ENCODE data around the gene MTA1.

MTA1 gene

GRCh38 chr14:105473033-105473676 lies 53.5 kb downstream of the MTA1 start:
- H3K9ac ChIP-seq (ENCODE audit: low read length), result no peak overlapping the region
- H3K79me2 ChIP-seq (ENCODE audit: low read length), result no peaks in the 10 kb centered on the region
- H4K20me1 ChIP-seq (ENCODE audit: insufficient read depth, low read length), result no peaks in the 10 kb centered on the region
- no peaks in the 10 kb centered on the region for H3K36me3 ChIP-seq (replicated peaks; ENCODE audit: insufficient read depth, low read length)
- no peak for TF ChIP-seq EZH2phosphoT487 (IDR thresholded peaks at IDR 0.05; ENCODE audit: low read length)
- TF ChIP-seq EZH2 (optimal IDR thresholded peaks at IDR 0.05; ENCODE audit: low read depth, low read length), result no peak
- TF ChIP-seq CTCF (IDR thresholded peaks at IDR 0.05; ENCODE audit: low read length), result no peak
- no peak overlapping the region for H3K4me3 ChIP-seq (ENCODE audit: low read length)
- H3K27ac ChIP-seq (ENCODE audit: low read length), result no peak overlapping the region
- H3K9me2 ChIP-seq (replicated peaks; ENCODE audit: insufficient read depth, low read length), result no peaks in the 10 kb centered on the region
- H3K9me3 ChIP-seq (replicated peaks; ENCODE audit: insufficient read depth, low read length), result no peaks in the 10 kb centered on the region
- peaks cover 29% of the 10 kb centered on the region for H3K27me3 ChIP-seq (replicated peaks; ENCODE audit: insufficient read depth, low read length)
- H2AFZ ChIP-seq (ENCODE audit: low read length), result no peak overlapping the region
- H3F3A ChIP-seq (ENCODE audit: insufficient read depth, low read length), result no peaks in the 10 kb centered on the region
- no peaks in the 10 kb centered on the region for H3K4me1 ChIP-seq (ENCODE audit: low read length)
- peak overlapping the region; percentile 63; the same call in 1 of the 2 replicates for H3K4me2 ChIP-seq (ENCODE audit: low read depth, low read length)
- no peak for DNase-seq

- H3K9me2 ChIP-seq (replicated peaks; ENCODE audit: insufficient read depth, low read length), result no peaks in the 10 kb centered on the region
- no peaks in the 10 kb centered on the region for H3K36me3 ChIP-seq (replicated peaks; ENCODE audit: insufficient read depth, low read length)
- no peak overlapping the region for H3K9ac ChIP-seq (ENCODE audit: low read length)
- DNase-seq, result no peak
- H3K79me2 ChIP-seq (ENCODE audit: low read length), result no peaks in the 10 kb centered on the region
- no peaks in the 10 kb centered on the region for H3K9me3 ChIP-seq (replicated peaks; ENCODE audit: insufficient read depth, low read length)
- H3F3A ChIP-seq (ENCODE audit: insufficient read depth, low read length), result no peaks in the 10 kb centered on the region
- TF ChIP-seq CTCF (IDR thresholded peaks at IDR 0.05; ENCODE audit: low read length) (no peak), EZH2 (optimal IDR thresholded peaks at IDR 0.05; ENCODE audit: low read depth, low read length) (no peak), EZH2phosphoT487 (IDR thresholded peaks at IDR 0.05; ENCODE audit: low read length) (no peak)
- H3K27ac ChIP-seq (ENCODE audit: low read length), result no peak overlapping the region
- peak overlapping the region; percentile 63; the same call in 1 of the 2 replicates for H3K4me2 ChIP-seq (ENCODE audit: low read depth, low read length)
- H3K4me3 ChIP-seq (ENCODE audit: low read length), result peak overlapping the region; percentile 27; the same call in 1 of the 2 replicates
- peaks cover 34% of the 10 kb centered on the region for H3K27me3 ChIP-seq (replicated peaks; ENCODE audit: insufficient read depth, low read length)
- no peaks in the 10 kb centered on the region for H4K20me1 ChIP-seq (ENCODE audit: insufficient read depth, low read length)
- no peak overlapping the region for H2AFZ ChIP-seq (ENCODE audit: low read length)
- no peaks in the 10 kb centered on the region for H3K4me1 ChIP-seq (ENCODE audit: low read length)
Measured at GRCh38 chr14:105473677-105474482, 54.3 kb downstream of the MTA1 start.

- Histone ChIP-seq H3K9me2 (replicated peaks; ENCODE audit: insufficient read depth, low read length) (no peaks in the 10 kb centered on the region), H3K27me3 (replicated peaks; ENCODE audit: insufficient read depth, low read length) (peaks cover 39% of the 10 kb centered on the region), H3K36me3 (replicated peaks; ENCODE audit: insufficient read depth, low read length) (no peaks in the 10 kb centered on the region), H3K4me2 (ENCODE audit: low read depth, low read length) (peak within 1 kb of the TSS; percentile 63; the same call in 1 of the 2 replicates), H3K79me2 (ENCODE audit: low read length) (no peaks in the 10 kb centered on the region), H2AFZ (ENCODE audit: low read length) (no peak within 1 kb of the TSS), H3K4me3 (ENCODE audit: low read length) (peak within 1 kb of the TSS; percentile 27; the same call in 1 of the 2 replicates), H3F3A (ENCODE audit: insufficient read depth, low read length) (no peaks in the 10 kb centered on the region), H3K9me3 (replicated peaks; ENCODE audit: insufficient read depth, low read length) (no peaks in the 10 kb centered on the region), H3K27ac (ENCODE audit: low read length) (no peak within 1 kb of the TSS), H3K4me1 (ENCODE audit: low read length) (no peaks in the 10 kb centered on the region), H4K20me1 (ENCODE audit: insufficient read depth, low read length) (no peaks in the 10 kb centered on the region), H3K9ac (ENCODE audit: low read length) (no peak within 1 kb of the TSS)
- no peak for DNase-seq
- TF ChIP-seq EZH2phosphoT487 (IDR thresholded peaks at IDR 0.05; ENCODE audit: low read length), result no peak
- no peak for TF ChIP-seq CTCF (IDR thresholded peaks at IDR 0.05; ENCODE audit: low read length)
- no peak for TF ChIP-seq EZH2 (optimal IDR thresholded peaks at IDR 0.05; ENCODE audit: low read depth, low read length)
Measured at GRCh38 chr14:105474483-105475268, 55.0 kb downstream of the MTA1 start, which contains the start of gene CRIP2. CRIP2 (plus strand) TSS chr14:105474821; CDS start chr14:105474863, 42 bp downstream.

Measured in MM.1S (cell line).